H1 (cell line): ENCODE measurements around the gene GOLGA3. TPM values are rescaled to one million over a fixed set of nuclear protein-coding genes. Genes with fewer than 3 reads are reported as not detected.

Experiments
- CTCF ChIA-PET: fragments of 300-600 bp; sonication (Branson Sonifier 250); formaldehyde crosslinking; loops from one replicate; lab custom pipeline; 2021; ENCODE audit not compliant: partially characterized antibody; lab: Charles Lee
- POLR2A ChIA-PET: fragments of 300-600 bp; sonication (Branson Sonifier 250); formaldehyde crosslinking; loops from one replicate; lab custom pipeline; 2021; ENCODE audit warnings: inconsistent platforms; ENCODE audit not compliant: partially characterized antibody; lab: Charles Lee
- DNase-seq, 2 experiments: peaks; one replicate each; pipeline versions ENCODE4 v3.0.0 to v3.0.0-alpha.2; 2010 to 2022; ENCODE audit warnings: low spot score in 2 of 2, low read depth in 1 of 2, mixed read lengths in 1 of 2
- FAIRE-seq: peaks from 2 replicates; lab custom pipeline; 2011; peaks lifted over from hg19 to GRCh38; lab: Jason Lieb, UNC
- H2AFZ ChIP-seq: 2 replicates; pipeline ENCODE4 v1.8.1; 2012; ENCODE audit warnings: low read length, inconsistent platforms
- H2AK5ac ChIP-seq: 2 replicates; pipeline ENCODE4 v1.6.1; 2013; ENCODE audit warnings: low read depth, low read length
- H2BK120ac ChIP-seq: replicated peaks from 2 replicates; pipeline ENCODE3; 2013; ENCODE audit warnings: low read depth, low read length, inconsistent platforms
- H2BK12ac ChIP-seq: 2 replicates; pipeline ENCODE4 v1.6.1; 2013; ENCODE audit warnings: low read depth, low read length
- H2BK15ac ChIP-seq: 2 replicates; pipeline ENCODE4 v1.6.1; 2013; ENCODE audit warnings: low read length
- H2BK20ac ChIP-seq: 2 replicates; pipeline ENCODE4 v1.6.1; 2013; ENCODE audit warnings: low read length
- H2BK5ac ChIP-seq: 2 replicates; pipeline ENCODE4 v1.6.1; 2013; ENCODE audit warnings: low read depth, low read length
- H3K14ac ChIP-seq: 2 replicates; pipeline ENCODE4 v1.6.1; 2013; ENCODE audit warnings: inconsistent platforms; ENCODE audit not compliant: insufficient read length
- H3K18ac ChIP-seq: 2 replicates; pipeline ENCODE4 v1.6.1; 2013; ENCODE audit warnings: low read length; ENCODE audit errors: extremely low read depth
- H3K23ac ChIP-seq: 2 replicates; pipeline ENCODE4 v1.6.1; 2013; ENCODE audit warnings: inconsistent platforms; ENCODE audit not compliant: insufficient read length
- H3K23me2 ChIP-seq: 2 replicates; pipeline ENCODE4 v1.6.1; 2013; ENCODE audit warnings: low read depth, low read length
- H3K27ac ChIP-seq: 2 replicates; pipeline ENCODE4 v1.6.1; 2011; ENCODE audit warnings: low read depth, low read length, inconsistent platforms
- H3K27me3 ChIP-seq, 4 experiments: replicated peaks in 1 of 4; 1 replicate in 1 of 4; 2 replicates in 3 of 4; pipeline versions ENCODE4 v1.6.1 to v1.8.1; 2011 to 2013; ENCODE audit warnings: low read length in 3 of 4, mild to moderate bottlenecking in 3 of 4, inconsistent platforms in 2 of 4, mixed read lengths in 2 of 4, moderate library complexity in 1 of 4; ENCODE audit not compliant: control insufficient read depth in 3 of 4, insufficient read depth in 3 of 4; ENCODE audit errors: extremely low read depth in 1 of 4
- H3K36me3 ChIP-seq, 4 experiments: 2 replicates each; pipeline versions ENCODE4 v1.6.1 to v1.8.1; 2011 to 2013; ENCODE audit warnings: mild to moderate bottlenecking in 4 of 4, low read length in 3 of 4, moderate library complexity in 2 of 4, control low read depth in 1 of 4, inconsistent platforms in 1 of 4; ENCODE audit not compliant: insufficient read depth in 4 of 4, control insufficient read depth in 2 of 4
- H3K4ac ChIP-seq: replicated peaks from 2 replicates; pipeline ENCODE3; 2013; ENCODE audit warnings: low read length, low read depth, mixed read lengths, inconsistent platforms; ENCODE audit not compliant: insufficient read length
- H3K4me1 ChIP-seq, 4 experiments: replicated peaks in 1 of 4; 1 replicate in 1 of 4; 2 replicates in 3 of 4; pipeline versions ENCODE4 v1.6.1 to v1.8.1; 2011 to 2013; ENCODE audit warnings: low read length in 3 of 4, inconsistent platforms in 2 of 4, mixed read lengths in 1 of 4; ENCODE audit not compliant: insufficient read depth in 4 of 4, control insufficient read depth in 3 of 4
- H3K4me2 ChIP-seq, 2 experiments: 2 replicates each; pipeline versions ENCODE4 v1.6.1 to v1.8.1; 2011 to 2013; ENCODE audit warnings: low read depth in 2 of 2, low read length in 2 of 2, control low read depth in 1 of 2, inconsistent platforms in 1 of 2, mild to moderate bottlenecking in 1 of 2; ENCODE audit not compliant: insufficient read depth in 1 of 2
- H3K4me3 ChIP-seq, 4 experiments: fragments of 200-600, 300-600 bp in 1 of 4; sonication (generic), shearing (Covaris generic), sonication (Bioruptor Twin) in 1 of 4; 2 replicates each; pipeline versions ENCODE4 v1.5.1 to v1.8.1; 2011 to 2016; ENCODE audit warnings: low read length in 4 of 4, low read depth in 3 of 4, control low read depth in 2 of 4, inconsistent platforms in 2 of 4, mild to moderate bottlenecking in 2 of 4, mixed read lengths in 1 of 4, moderate library complexity in 1 of 4; ENCODE audit not compliant: insufficient read depth in 2 of 4; ENCODE audit errors: extremely low read depth in 1 of 4
- H3K56ac ChIP-seq: replicated peaks from 2 replicates; pipeline ENCODE3; 2013; ENCODE audit warnings: low read depth, mild to moderate bottlenecking, mixed read lengths, low read length, inconsistent platforms; ENCODE audit not compliant: insufficient read length
- H3K79me1 ChIP-seq: 2 replicates; pipeline ENCODE4 v1.6.1; 2013; ENCODE audit warnings: low read depth, low read length, control low read depth
- H3K79me2 ChIP-seq, 2 experiments: 2 replicates each; pipeline versions ENCODE4 v1.6.1 to v1.8.1; 2012 to 2013; ENCODE audit warnings: low read length in 2 of 2, mild to moderate bottlenecking in 2 of 2, inconsistent platforms in 1 of 2; ENCODE audit not compliant: insufficient read depth in 2 of 2, control insufficient read depth in 1 of 2
- H3K9ac ChIP-seq, 4 experiments: replicated peaks in 1 of 4; 1 replicate in 1 of 4; 2 replicates in 3 of 4; pipeline versions ENCODE4 v1.6.1 to v1.8.1; 2011 to 2013; ENCODE audit warnings: low read depth in 3 of 4, low read length in 3 of 4, control low read depth in 2 of 4, mild to moderate bottlenecking in 2 of 4, moderate library complexity in 2 of 4, inconsistent platforms in 1 of 4; ENCODE audit errors: extremely low read depth in 1 of 4
- H3K9me3 ChIP-seq, 2 experiments: 2 replicates each; pipeline versions ENCODE4 v1.6.1 to v1.8.1; 2012 to 2013; ENCODE audit warnings: mild to moderate bottlenecking in 2 of 2, moderate library complexity in 2 of 2, control low read depth in 1 of 2, inconsistent platforms in 1 of 2, low read depth in 1 of 2, low read length in 1 of 2, mixed read lengths in 1 of 2; ENCODE audit not compliant: insufficient read depth in 2 of 2
- H4K20me1 ChIP-seq, 2 experiments: replicated peaks in 1 of 2; 2 replicates each; pipeline versions ENCODE3 to v1.8.1; 2011 to 2013; ENCODE audit warnings: inconsistent platforms in 2 of 2, low read length in 2 of 2, mild to moderate bottlenecking in 1 of 2; ENCODE audit not compliant: insufficient read depth in 2 of 2, control insufficient read depth in 1 of 2
- H4K5ac ChIP-seq: 2 replicates; pipeline ENCODE4 v1.6.1; 2013; ENCODE audit warnings: low read length, low read depth, mixed read lengths, inconsistent platforms; ENCODE audit not compliant: insufficient read length
- H4K8ac ChIP-seq: 2 replicates; pipeline ENCODE4 v1.8.0; 2013; ENCODE audit warnings: mild to moderate bottlenecking, moderate library complexity, low read length, inconsistent platforms; ENCODE audit not compliant: insufficient read depth; ENCODE audit errors: extremely low read depth
- H4K91ac ChIP-seq: replicated peaks from 2 replicates; pipeline ENCODE3; 2013; ENCODE audit warnings: low read length, mixed read lengths, inconsistent platforms; ENCODE audit not compliant: insufficient read length
- GABPA ChIP-seq: IDR thresholded peaks from 2 replicates; pipeline ENCODE4 v1.6.1; 2011; ENCODE audit warnings: mild to moderate bottlenecking, low read length, moderate library complexity, borderline replicate concordance; ENCODE audit not compliant: insufficient read depth
- SIX5 ChIP-seq: IDR thresholded peaks from 2 replicates; pipeline ENCODE4 v1.6.1; 2011; ENCODE audit warnings: mild to moderate bottlenecking, low read depth, low read length
- WGBS, 2 experiments: shearing (Covaris generic) in 1 of 2; methylation state at CpG; one replicate each; pipeline versions ENCODE4 v1.1.6 to v1.1.7; 2013 to 2015; ENCODE audit warnings: low lambda C conversion rate in 2 of 2, mixed read lengths in 2 of 2, inconsistent platforms in 1 of 2, low coverage in 1 of 2, missing lambda C conversion rate in 1 of 2; ENCODE audit not compliant: insufficient replicate concordance in 2 of 2, insufficient coverage in 1 of 2, insufficient read length in 1 of 2; ENCODE audit errors: extremely low coverage in 1 of 2, missing lambda C conversion rate in 1 of 2; 5-methylcytosine and 5-hydroxymethylcytosine counted together
- polyA plus RNA-seq, 7 experiments: library from polyadenylated mRNA; depleted of rRNA in 3 of 7; stranded (reverse) in 5 of 7; unstranded in 2 of 7; fragments of >200 nt in 5 of 7; fragments of 200-250 nt in 2 of 7; gene quantifications; 1 replicate in 5 of 7; 2 replicates in 1 of 7; 4 replicates in 1 of 7; pipeline versions ENCODE4 v1.2.1 to v1.2.3, GENCODE V29; 2011 to 2013; ENCODE audit warnings: missing spikeins in 2 of 7, mixed read lengths in 2 of 7
- total RNA-seq: library from RNA; stranded (reverse); fragmentation: NEBNext Ultra II Directional; extraction: Animal tissue kit (Norgen Biotek cat#: 25700); gene quantifications from 2 replicates; pipeline ENCODE4 v1.2.1, GENCODE V29; 2021
- TF ChIP-seq, protein P1 (sequence below), 3 experiments: IDR thresholded peaks; 1 replicate in 2 of 3; 2 replicates in 1 of 3; pipeline versions ENCODE4 v1.5.1 to v1.6.1; 2011; ENCODE audit warnings: low read length in 3 of 3, mild to moderate bottlenecking in 3 of 3, inconsistent platforms in 2 of 3, low read depth in 1 of 3, moderate library complexity in 1 of 3; ENCODE audit not compliant: insufficient read depth in 1 of 3; ENCODE audit errors: control extremely low read depth in 1 of 3

Gene GOLGA3
- total and polyA plus RNA-seq, 2 of the 8 experiments (the other 6 are each of a cell fraction or from before 2014, with no cell fraction given), result 6.4 to 33.1 TPM

- no peak overlapping the region for H2AFZ ChIP-seq
- H3K9ac ChIP-seq, result no peak overlapping the region
- no peak for TF ChIP-seq GABPA
- TF ChIP-seq, protein P1, sequence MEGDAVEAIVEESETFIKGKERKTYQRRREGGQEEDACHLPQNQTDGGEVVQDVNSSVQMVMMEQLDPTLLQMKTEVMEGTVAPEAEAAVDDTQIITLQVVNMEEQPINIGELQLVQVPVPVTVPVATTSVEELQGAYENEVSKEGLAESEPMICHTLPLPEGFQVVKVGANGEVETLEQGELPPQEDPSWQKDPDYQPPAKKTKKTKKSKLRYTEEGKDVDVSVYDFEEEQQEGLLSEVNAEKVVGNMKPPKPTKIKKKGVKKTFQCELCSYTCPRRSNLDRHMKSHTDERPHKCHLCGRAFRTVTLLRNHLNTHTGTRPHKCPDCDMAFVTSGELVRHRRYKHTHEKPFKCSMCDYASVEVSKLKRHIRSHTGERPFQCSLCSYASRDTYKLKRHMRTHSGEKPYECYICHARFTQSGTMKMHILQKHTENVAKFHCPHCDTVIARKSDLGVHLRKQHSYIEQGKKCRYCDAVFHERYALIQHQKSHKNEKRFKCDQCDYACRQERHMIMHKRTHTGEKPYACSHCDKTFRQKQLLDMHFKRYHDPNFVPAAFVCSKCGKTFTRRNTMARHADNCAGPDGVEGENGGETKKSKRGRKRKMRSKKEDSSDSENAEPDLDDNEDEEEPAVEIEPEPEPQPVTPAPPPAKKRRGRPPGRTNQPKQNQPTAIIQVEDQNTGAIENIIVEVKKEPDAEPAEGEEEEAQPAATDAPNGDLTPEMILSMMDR (IDR thresholded peaks at IDR 0.05; ENCODE audit: control extremely low read depth in 1 of 3, insufficient read depth in 1 of 3, low read depth in 1 of 3, low read length in 3 of 3), result no peak
- no peak for TF ChIP-seq SIX5
- DNase-seq, result no peak
- H2BK20ac ChIP-seq, result no peak overlapping the region
- no peak overlapping the region for H4K91ac ChIP-seq
- H3K18ac ChIP-seq, result no peak overlapping the region
- H3K79me2 ChIP-seq, result no peaks in the 10 kb centered on the region
- no peak overlapping the region for H2BK15ac ChIP-seq
- H2BK12ac ChIP-seq, result no peak overlapping the region
- H3K36me3 ChIP-seq, result peaks cover 18 to 67% (median 48%) of the 10 kb centered on the region in 4 experiments
- no peak overlapping the region for H2BK5ac ChIP-seq
- no peaks in the 10 kb centered on the region for H3K23me2 ChIP-seq
- no peak overlapping the region for H3K56ac ChIP-seq
- no peak overlapping the region for H3K14ac ChIP-seq
- no peak overlapping the region for H3K27ac ChIP-seq
- H3K79me1 ChIP-seq, result no peaks in the 10 kb centered on the region
- no peak for FAIRE-seq
- no peaks in the 10 kb centered on the region; a peak in 1 of 7 replicates for H3K27me3 ChIP-seq
- no peak overlapping the region for H3K23ac ChIP-seq
- no peak overlapping the region for H3K4me3 ChIP-seq
- ChIA-PET POLR2A (interaction anchor here (0.8 to 5.7 kb wide), 7 partner anchors 9 to 42 kb away, joined by 3 to 21 read pairs (median 4); partner anchors contain the start of gene PGAM5), CTCF (interaction anchor here (1.0 kb wide), 1 partner anchor 82 kb away, joined by 3 read pairs; no protein-coding TSS in a partner anchor)
- 94% methylated on average over 22 of the region's 25 CpGs; no CpG with 5 or more reads in 1 of the 2 experiments for WGBS, 2 experiments
- no peaks in the 10 kb centered on the region for H3K4me1 ChIP-seq
- H3K4me2 ChIP-seq, result no peak overlapping the region
- no peak overlapping the region for H4K5ac ChIP-seq
- no peaks in the 10 kb centered on the region for H3K9me3 ChIP-seq
- H4K20me1 ChIP-seq, result peaks cover 4 to 27% of the 10 kb centered on the region in 2 experiments
- H4K8ac ChIP-seq, result no peak overlapping the region
- H2BK120ac ChIP-seq, result no peak overlapping the region
- no peak overlapping the region for H3K4ac ChIP-seq
- H2AK5ac ChIP-seq, result no peak overlapping the region
These were observed 107.9 kb downstream of the GOLGA3 start for GRCh38 chr12:132720606-132721345.
